Amniotic stem cell (primary cell): Measurements from ENCODE around the gene CROCC2.
"Not testable (repeated sequence)": the region's sequence is repeated elsewhere in the genome, so short reads cannot be mapped to it uniquely, and the experiment has no call there.

Experiments used
- DNase-seq: peaks from one replicate; lab custom pipeline; 2025; lab: John Stamatoyannopoulos, UW

Gene CROCC2

DNA sequence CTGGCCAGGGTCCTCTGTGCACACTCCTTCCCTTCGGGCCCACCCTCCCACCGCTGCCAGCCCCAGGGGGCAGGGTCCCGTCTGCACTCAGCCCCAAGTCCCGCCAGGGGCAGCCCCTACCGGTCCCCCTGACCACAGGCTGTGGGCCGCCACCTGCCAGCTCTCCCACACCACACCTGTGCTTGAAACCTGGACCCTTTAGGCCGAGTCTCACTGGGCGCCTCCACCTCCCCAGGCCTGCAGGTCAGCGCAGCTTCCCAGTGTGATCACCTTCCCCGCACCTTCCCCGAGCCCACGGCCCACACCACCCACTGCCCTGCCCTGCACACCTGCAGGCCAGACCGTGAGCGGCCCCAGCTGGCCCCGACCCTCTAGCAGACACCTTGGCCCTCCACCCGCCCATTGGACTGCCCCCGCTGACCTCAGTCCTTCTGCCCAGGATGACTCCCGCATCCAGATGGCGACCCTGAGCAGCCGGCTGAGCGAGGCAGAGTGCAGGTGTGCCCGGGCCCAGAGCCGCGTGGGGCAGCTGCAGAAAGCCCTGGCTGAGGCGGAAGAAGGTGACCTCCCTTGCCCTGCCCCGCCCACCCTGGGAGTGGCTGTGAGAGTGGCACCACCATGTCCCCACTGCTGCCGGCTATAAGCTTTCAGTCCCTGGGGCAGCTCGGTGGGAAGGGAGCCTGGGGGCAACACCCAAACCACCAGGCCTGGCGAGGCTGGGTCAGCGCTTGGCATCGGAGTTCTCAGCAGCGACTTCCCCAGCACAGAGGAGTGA lies 61.0 kb downstream of the CROCC2 start:
- DNase-seq: no peak

DNA sequence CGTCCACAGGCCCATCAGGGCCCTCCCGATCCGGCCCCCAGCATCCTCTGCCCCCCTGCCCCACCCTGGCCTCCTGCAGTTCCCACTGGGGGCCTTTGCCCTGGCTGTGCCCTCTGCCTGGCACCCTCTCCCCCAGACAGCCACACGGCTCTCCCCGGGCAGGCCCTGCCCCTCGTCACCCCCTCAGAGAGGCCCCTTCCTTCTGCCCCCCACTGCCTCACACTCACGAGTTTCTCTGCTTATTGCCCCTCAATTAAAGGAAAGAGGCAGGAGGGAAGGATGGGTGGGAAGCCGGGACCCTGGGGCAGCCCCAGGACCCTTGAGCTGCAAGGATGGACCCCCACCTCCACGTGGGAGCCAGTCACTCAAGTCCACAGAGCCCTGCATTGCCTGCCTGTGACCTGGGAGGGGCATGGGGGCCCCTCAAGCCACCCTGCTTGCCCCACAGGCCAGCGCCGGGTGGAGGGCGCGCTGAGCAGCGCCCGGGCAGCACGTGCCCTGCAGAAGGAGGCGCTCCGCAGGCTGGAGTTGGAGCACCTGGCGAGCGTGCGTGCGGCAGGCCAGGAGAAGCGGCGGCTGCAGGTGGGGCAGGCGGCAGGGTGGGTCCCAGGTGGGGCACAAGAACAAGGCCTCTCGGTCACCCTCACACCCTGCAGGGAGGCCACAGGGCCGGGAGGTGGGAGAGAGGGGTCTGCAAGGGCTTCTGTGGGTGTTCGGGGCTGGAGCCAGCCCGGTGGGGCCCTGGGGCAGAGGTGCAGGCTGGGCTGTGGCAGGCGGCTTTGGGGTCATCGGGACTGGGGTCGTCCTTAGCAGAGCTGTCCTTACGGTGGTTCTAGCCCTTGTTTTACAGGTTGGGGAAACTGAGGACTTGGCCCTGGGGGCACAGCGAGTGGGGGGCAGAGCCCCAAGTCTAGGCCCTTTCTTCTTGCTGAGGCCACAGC lies 61.8 kb downstream of the CROCC2 start:
- no peak for DNase-seq

DNA sequence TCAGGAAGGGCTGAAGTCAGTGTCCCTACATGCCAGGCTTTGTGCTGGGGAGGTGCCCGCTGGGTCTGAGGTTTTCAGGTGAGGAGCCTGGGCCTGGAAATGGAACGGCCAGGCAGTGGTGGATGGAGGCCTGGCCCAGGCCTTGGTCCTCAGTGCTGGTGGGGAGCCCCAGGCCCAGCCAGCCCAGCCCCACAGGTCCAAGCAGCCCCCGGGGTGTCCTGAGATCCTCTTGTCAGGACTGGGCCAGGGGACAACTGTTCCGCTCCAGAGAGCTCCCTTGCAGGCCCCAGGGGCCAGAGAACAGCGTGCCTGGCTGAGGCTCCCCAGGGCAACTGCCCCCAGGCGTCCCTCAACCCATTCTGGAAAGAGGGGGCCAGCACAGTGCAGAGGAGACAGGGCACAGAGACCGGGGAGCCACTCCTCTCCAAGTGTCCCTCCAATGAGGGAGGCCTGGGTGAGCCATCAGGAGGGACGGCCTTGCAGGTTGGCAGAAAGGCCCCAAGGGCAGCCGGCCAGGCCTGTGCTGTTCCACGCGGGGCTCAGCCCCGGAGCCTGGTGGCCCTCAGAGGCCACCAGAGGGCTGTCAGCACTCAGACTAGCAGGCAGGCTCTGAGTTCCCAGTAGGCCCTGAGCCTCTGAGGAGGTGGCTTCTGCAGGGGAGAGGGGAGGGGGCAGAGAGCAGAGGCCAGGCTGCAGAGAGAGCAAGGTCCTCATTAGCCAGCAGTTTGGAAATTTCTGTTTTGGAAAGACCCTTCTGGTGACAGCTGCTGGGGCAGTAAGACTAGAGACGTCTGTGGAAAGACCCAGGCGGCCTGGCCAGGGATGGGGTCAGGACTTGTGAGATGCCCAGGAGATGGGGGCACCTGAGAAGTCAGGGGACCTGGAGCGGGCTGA lies 62.8 kb downstream of the CROCC2 start:
- no peak for DNase-seq

DNA sequence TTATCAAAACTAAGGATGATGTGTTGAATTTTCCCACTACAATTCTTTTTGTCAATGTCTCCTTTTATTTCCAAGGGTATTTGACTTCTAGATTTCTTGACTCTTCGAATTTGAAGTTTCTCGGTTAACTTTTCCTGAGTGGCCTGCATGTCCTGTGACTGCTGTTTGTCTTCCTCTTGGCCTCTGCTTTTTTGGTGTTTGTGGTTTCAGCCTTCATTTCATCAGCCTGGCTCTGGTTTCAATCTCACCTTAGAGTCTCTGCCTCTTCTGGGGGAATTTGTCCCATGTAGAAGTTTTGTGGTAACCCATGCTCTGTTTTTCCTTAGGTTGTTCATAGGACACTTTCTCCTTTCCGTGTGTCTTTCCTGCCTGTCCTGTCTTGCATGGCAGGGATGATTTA lies 64.0 kb downstream of the CROCC2 start:
- no peak for DNase-seq

DNA sequence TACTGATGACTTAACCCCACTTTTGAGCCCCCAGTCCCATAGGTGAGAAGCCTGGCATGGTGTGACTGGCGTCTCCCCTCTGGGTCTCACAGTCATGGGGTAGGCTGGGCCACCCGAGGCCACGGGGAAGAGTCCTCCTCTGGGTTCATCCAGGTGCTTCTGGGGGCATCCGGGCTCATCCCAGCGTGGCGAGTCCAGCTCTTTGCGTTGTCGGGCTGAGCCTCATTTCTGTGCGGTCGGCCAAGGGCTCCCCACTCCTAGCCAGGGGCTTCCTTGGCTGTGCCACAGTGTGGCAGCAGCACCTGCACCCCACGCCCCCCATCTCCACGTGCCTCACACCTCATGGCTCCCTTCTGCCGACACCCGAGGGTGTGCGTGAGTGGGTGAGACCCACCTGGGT lies 64.7 kb downstream of the CROCC2 start:
- no peak for DNase-seq

DNA sequence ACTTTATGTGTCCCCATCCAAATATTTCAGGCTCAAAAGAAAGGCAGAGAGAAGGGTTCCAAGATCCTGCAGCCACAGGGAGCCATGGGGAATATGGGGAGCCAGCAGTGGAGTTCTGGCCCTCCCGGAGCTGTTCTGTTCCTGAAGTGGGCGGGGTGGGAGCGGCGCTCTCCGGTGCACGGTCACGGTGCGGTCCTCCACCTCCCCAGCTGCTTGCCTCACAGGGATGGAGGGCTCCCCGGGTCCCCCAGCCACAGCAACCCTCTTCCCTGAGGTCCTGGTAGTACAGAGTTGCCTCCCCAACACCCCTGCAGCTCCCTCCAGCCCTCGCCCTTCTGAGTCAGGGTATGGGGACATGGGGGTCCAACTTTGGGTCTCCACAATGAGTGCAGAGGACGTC lies 66.1 kb downstream of the CROCC2 start:
- DNase-seq: no peak

DNA sequence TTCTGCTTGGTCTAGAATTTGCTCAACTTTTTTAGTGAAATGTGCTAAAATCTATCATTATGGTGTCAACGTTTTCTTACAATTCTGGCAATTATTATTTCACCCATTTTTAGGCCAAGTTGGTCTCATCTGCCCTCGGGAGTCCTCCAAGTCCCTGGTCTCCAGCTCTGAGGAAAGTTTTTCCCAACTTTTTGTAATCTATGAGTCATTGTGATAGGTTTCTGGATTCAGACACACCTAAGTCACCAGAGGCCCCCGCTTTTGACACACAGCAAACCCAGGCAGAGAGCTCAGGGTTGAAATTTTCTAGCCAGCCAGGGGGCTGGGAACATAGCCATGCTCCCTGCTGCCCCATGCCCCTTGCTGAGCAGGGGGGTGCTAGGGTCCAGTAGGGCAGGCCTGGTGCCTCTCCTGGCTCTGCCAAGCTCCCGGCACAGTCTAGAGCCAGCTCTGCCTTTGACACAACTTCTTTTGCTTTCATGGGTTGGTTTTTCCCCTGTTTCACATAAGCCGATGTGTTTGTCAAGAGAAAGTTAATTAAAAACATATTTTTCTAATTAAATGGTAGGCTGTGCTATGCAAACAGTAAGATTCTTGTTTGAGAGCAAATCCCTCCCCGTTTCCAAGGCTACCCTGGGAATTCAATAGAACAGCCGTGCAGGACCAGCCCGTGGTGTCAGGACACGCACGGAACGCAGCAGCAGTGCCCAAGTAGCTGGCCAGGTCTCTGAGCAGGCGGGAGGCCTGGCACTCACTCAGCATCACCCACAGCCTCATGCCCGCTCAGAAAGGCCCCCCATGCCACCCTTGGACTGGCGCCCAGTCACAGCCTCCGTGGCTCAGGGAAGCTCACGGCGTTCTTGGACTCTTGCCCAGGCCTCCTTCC lies 66.7 kb downstream of the CROCC2 start:
- DNase-seq: no peak

DNA sequence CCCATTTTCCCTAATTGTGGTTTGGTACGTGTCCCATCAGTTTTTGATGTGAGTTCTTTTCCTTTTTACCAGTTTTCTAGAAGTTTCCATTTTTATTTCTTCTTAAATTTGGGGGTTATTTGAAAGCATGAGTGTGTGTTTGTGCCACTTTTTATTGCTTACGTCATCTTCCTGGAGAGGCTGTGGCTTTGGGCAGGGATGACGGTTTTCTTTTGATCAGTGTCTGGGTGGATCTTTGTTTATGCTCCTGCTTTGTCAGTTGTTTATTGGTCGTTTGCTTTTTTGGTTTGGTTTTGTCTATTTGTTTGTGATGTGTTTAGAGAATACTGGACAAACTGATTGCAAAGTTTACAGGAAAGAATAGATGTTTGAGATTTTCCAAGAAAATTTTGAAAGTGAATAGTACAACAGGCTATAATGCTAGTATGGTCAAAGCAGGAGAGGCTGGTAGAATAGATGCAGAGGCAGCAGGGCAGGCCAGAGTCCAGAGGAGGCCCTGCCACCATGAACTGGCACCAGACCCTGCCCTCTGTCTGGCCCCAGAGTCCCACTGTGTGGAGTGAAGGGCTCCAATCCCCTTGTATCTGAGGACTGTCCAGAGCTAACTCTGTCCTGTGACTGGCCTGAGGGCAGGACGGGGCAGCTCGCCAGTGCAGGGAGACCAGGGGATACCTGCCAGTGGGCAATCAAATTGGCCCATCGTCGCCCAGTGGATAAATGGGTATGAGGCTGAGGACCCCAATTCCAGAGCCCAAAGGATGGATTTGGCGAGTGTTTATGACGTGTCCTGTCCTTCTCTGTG lies 68.8 kb downstream of the CROCC2 start:
- DNase-seq: no peak

DNA sequence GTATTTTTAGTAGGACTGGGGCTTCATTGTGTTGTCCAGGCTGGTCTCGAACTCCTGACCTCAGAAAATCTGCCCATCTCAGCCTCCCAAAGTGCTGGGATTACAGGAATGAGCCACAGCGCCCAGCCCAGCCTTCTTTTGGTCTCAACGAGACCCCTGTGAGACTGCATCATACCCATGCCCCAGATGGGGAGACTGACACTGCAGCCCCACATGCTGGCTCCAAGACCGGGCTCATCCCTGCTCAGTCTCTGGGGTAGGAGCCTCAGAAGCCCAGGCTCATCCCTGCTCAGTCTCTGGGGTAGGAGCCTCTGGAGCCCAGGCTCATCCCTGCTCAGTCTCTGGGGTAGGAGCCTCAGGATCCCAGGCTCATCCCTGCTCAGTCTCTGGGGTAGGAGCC lies 69.8 kb downstream of the CROCC2 start:
- not testable (repeated sequence) for DNase-seq

DNA sequence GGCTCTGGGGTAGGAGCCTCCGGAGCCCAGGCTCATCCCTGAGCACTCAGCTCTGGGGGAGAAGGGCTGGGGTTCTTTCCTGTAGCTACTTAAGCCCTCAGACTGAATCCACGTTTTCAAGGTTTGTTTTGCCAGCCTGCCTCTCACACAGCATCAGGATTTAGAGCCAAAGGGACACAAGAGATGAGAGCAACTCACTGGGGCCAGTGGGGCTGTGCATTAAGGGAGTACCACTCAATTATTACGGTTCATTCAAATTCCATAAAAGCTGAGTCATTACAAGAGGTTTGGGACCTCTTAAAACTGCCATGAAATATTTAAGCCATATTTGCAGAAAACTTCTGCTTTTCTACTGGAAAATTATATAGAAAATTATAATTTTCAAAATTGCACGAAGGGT lies 75.1 kb downstream of the CROCC2 start:
- DNase-seq: no peak

DNA sequence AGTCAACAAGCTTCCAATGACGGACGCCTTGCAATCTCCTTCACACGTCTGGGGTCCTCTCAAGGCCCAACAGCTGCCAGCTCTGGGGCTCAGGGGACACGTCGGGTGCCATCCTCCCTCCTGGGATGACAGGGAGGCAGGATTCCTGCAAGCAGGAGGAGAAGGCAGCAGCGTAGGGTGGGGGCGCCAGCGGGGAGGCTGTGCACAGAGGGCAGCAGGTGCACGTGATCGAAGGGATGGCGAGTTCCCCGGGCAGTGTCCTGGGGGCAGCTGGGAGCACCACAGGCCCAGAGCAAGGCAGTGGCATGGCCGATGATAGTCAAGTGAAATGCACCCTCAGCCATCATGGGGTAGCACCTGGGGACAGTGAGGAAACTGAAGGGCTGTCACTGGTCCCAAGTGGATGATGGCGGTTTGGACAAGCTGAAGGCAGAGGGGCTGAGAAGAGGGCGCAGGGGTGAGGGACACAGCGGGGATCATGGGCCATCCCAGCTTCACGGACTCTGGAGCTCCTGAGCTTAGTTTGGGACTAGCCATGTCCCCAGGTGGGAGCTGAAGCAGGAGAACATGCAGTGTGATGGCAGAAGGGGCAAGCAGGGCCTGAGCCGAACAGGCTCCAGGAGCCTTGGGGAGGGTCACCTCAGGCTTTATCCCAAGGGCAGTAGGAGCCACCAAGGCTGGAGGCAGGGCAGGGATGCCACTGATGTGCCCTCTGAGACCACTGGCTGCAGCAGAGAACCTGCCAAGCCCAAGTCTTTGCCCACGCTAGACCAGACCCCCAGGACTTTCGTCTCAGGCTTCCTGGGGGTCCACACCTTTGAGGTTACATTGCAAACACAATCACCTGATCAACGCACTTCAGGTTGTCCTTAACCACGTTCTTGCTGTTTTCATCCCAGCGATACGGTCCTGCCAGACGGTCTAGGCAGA lies 76.0 kb downstream of the CROCC2 start:
- no peak for DNase-seq

DNA sequence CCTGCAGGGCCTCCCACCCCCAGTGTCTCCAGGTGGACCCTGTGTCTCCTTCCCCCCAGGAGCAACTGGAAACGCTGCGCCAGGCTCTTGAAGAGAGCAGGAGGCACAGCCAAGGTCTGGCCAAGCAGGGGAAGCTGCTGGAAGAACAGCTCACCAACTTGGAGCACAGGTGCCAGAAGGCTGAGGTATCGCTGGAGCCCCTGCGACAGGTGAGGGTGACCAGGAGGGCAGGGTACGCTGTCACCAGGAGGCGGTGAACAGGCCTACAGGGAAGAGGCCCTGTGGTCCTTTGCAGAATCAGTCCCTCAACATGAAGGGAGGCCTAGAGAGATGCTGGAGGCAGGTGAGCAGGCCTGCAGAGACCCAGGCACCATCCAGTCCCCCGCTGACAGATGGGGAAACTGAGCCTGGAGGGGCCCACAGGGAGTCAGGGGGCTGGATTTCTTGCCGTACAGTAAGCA lies 76.7 kb downstream of the CROCC2 start:
- no peak for DNase-seq

DNA sequence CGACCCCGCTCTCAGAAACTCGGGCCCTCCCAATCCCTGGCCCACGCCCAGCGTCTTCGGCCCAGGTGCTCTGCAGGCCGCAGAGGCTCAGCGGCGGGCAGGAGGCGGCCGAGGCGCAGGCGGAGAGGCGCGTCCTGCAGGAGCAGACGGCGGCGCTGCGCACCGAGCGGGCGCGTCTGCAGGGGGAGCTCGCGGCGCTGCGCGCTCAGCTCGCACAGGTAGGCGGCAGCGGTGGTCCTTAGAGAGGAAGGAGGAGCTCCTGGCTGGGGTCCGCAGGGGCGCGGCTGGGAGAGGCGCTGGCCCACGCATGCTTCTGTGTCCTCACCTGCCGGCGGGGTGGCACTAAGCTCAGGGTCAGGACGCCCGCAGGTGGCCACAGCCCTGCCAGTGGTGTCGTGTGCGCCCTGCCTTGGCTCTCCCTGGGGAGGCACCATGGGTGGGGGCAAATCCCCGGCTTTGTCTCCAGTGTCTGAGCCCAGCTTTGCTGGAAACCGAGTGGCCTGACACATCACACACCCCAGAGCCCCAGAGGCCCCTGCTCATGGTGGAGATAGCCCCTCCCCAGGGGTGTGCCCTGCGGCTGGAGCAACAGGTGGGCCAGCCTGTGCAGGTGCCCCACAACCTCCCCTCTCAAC lies 77.3 kb downstream of the CROCC2 start:
- DNase-seq: no peak

DNA sequence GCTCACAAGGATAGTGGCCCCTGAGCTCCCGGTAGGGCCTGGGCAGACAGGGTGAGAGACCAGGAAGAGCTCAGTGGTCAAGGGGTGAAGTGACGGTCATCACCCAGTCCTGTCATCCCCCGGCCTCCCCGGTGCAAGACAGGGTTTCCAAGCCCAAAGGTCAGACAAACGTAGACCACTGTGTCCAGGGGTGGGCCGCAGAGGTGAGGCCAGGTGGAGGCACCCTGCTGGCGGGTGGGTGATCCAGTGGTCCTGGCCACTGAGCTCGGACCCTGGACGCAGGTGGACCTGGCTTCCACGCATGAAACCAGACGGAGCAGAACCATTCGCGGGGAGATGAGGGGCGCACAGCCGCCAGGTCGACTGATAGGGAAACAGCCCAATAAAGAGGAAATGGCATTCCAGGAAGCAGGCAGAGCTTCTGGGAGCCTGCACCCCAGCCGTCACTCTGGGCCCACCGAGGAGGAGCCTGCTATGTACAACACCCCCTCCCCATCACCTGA lies 77.9 kb downstream of the CROCC2 start:
- no peak for DNase-seq

DNA sequence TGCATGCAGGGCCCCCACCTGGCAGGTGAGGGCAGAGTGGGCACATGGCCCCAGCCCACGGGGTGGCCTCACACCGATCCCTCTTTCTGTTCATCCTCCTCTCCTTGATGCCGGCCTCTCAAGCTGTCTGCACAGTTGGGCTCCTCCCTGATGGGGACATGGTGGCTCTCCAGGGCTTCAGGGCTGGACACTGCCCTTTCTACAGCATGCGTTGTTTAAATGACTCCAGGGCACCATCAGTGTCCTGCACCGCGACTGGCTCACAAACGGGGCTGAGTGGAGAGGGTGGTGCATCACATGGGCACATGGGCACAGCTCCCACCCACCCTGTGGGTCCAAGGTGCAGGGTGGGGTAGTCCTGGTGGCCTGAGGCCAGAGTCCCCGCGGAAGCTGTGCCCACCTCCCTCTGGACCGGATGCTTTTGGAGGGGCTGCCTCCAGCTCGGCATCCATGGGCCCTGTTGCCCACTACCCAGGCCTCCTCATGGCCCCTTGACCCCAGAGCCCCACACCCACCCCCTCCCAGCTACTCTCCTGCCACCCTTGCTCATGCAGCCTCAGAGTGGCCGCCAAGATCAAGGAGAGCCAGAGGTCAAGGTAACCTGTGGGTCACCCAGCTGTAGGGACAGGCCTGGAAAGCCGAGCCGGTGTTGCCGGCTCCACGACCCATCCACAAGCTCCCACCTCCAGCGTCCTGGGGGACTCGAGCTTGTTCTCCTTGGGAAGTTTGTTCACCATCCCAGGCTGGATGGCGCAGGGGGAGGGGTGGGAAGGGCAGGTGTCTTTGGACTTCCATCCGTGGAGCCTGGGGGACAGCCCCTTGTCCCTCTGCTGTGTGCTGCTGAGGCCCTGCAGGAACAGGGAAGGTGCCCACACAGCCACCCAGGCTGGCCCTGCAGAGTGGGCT lies 80.0 kb downstream of the CROCC2 start:
- no peak for DNase-seq

DNA sequence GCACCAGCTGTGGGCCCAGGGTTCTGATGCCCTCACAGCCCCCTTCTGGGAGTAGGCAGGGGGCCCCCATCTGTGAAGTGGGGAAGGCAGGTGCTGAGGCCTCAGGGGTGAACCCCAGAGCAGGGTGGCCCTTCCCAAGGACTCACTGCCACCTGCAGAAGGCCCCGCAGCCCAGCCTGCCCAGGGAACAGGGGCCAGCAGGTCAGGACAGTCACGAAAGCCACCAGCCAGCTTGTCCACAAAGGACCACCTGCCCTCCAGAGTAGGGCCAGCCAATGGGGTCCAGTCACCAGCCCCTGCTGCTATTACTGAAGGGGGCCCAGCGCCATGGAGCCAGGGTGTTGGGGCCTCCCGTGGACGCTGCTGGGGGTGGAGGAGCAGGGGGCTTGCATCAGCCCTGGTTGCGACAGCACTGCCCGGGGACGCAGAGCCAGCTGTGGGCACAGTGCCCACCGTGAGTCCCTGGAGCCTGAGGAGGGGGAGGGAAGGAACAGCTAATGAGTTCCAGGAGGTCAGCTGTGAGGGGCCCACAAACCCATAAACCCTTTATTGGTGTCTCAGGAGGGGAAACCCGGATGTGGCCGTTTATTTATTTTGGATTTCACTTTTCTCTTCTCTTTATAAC lies 80.8 kb downstream of the CROCC2 start:
- DNase-seq: no peak

DNA sequence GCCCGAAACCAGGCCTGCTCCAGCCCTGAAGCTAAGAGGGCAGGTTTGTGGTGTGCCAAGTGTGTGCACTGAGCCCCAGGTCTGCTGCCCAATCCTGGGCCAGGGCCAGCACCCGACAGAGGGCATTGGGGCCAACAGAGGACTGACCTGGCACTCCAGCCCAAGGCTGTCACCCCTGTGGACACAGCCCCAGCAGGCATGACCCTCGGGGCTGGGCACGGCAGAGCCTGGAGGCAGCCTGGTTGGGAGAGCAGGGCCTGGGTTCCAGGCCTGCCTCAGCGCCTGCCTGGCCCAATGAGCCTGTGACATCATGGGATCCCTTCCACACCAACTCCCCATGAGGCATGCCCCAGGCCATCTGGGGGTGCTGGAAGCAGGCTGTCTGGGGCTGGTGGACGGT lies 81.5 kb downstream of the CROCC2 start:
- no peak for DNase-seq
